HT-29 (cell line): ENCODE measurements around the gene TSGA10IP. TPM values are rescaled to one million over a fixed set of nuclear protein-coding genes. Genes with fewer than 3 reads are reported as not detected.
"Not testable (repeated sequence)": the region's sequence is repeated elsewhere in the genome, so short reads cannot be mapped to it uniquely, and the experiment has no call there.

Experiments used
- DNase-seq: peaks from one replicate; pipeline ENCODE4 v3.0.0-alpha.2; 2015; ENCODE audit warnings: low spot score
- total RNA-seq: library from RNA; depleted of rRNA; stranded (reverse); fragments of >200 nt; shearing (Covaris generic); gene quantifications from 2 replicates; pipeline ENCODE4 v1.2.3, GENCODE V29; 2014

Gene TSGA10IP
- total RNA-seq, 1 experiment from 2014 or later: not detected

- DNase-seq: no peak
Observed at GRCh38 chr11:65945941-65946558, 770 bp downstream of the TSGA10IP start.

DNA sequence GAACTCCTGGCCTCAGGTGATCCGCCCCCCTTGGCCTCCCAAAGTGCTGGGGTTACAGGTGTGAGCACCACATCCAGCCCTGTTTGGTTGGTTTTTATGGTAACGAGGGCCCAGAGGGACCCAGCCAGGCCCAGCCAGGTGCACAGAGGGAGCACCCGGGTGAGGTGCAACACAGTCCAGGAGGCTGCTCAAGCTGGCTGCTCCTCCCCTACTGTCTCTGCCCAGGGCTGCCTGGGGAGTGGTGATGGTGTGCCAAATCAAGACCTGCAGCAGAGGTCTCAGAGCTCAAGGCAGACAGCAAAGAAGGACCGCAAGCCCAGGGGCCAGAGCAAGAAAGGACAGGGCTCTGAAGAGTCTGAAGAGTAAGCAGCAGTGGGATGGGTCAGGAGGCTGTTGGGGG is 1.4 kb downstream of the TSGA10IP start:
- no peak for DNase-seq

DNA sequence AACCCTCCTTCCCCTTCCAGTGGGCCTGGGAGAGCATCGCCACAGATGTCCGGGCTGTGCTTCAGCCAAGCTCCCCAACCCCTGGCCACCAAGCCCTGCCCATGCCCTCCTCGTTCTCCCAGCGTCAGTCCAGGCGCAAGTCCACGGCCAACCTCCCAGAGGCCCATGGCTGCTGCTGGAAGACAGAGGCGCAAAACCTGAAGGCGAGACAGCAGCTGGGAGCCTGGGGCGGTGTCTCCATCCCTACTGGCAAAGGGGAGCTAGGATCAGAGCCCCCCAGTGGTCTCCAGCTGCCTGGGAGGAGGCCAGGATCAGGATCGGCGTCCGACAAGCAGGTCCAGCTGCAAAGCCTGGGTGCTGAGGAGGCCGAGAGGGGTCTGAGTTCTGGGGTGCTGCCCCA is 1.9 kb downstream of the TSGA10IP start:
- no peak for DNase-seq

GRCh38 chr11:65947603-65948125 is 2.4 kb downstream of the TSGA10IP start:
- DNase-seq: no peak

DNA sequence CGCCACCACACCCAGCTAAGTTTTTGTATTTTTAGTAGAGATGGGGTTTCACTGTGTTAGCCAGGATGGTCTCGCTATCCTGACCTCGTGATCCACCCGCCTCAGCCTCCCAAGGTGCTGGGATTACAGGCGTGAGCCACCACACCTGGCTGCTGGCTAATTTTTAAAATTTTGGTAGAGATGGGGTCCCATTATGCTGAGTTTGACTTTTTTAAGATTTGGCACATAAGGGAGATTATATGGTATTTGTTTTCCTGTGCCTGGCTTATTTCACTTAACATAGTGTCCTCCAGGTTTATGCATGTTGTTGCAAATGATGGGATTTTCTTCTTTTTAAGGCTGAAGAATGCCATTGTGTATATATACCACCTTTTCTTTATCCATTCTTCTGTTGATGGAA is 5.4 kb downstream of the TSGA10IP start:
- not testable (repeated sequence) for DNase-seq

GRCh38 chr11:65951641-65952040 is 6.4 kb downstream of the TSGA10IP start:
- DNase-seq: not testable (repeated sequence)

- DNase-seq: no peak
Observed at GRCh38 chr11:65952052-65952521, 6.8 kb downstream of the TSGA10IP start.

- DNase-seq: no peak
Observed at GRCh38 chr11:65953471-65953870, 8.2 kb downstream of the TSGA10IP start.

GRCh38 chr11:65954771-65955170 is 9.5 kb downstream of the TSGA10IP start:
- DNase-seq: no peak

DNA sequence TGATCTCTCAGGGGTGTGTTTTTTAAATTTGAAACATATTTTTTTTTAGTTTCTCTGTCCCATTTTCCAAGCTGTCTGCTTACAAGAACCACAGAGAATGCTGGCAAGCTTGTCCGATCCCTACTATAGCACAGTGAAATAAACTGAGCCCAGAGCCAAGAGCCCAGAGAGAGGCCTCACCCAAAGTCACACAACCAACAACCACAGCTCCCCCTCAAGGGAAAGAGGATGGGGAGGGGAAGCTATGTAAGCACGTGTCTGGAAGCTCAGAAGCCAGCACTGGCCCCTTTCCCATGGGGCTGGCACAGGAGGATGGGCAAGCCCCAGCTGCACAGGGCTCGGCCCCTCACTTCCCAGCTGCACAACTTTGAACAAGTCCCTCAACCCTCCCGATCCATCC is 13.0 kb downstream of the TSGA10IP start:
- DNase-seq: no peak

- no peak for DNase-seq
Observed at GRCh38 chr11:65958774-65959420, 13.6 kb downstream of the TSGA10IP start.

DNA sequence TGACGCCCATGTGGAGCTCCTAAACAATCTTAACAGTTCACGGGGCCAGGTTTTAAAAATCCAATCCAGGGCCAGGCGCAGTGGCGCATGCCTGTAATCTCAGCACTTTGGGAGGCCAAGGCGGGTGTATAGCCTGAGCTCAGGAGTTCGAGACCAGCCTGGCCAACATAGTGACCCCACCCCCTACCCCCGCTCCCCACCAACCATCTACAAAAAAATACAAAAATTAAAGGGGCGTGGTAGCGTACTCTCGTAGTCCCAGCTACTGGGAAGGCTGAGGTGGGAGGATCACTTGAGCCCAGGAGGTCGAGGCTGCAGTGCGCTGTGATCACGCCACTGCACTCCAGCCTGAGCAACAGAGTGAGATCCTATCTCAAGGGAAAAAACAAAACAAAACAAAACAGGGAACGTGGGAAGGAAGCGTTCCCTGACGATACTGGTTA is 15.6 kb downstream of the TSGA10IP start:
- no peak for DNase-seq

GRCh38 chr11:65961267-65962140 is 16.2 kb downstream of the TSGA10IP start, which contains the start of gene SART1:
TSS of gene SART1 (plus strand) at chr11:65961734. CDS start at chr11:65961781, 47 bp downstream.
- DNase-seq: peak; percentile 98

GRCh38 chr11:65962141-65962564 is 16.9 kb downstream of the TSGA10IP start:
- no peak for DNase-seq

- DNase-seq: no peak
Observed at GRCh38 chr11:65964906-65965305, 19.6 kb downstream of the TSGA10IP start.

- DNase-seq: no peak
Observed at GRCh38 chr11:65965986-65966762, 20.9 kb downstream of the TSGA10IP start.

- DNase-seq: no peak
Observed at GRCh38 chr11:65967329-65967934, 22.2 kb downstream of the TSGA10IP start.

- DNase-seq: no peak
Observed at GRCh38 chr11:65968600-65969482, 23.6 kb downstream of the TSGA10IP start.

DNA sequence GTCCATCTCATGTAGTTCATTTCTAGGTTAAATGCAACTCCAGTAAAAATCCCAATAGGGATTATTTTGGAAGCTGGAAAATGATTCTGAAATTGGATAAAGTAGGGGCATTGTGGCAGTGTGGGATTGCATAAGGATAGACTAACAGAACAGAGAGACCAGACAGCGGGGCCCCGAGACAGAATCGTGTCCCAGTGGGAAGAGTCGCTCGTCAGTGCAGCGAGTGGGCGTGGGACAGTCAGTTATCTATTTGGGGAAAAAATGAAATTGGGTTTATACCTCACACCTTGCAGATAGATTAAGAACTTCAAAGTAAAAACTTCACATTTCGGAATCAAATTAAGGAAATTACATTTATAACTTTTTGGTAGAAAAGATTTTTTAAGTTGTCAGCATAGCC is 26.8 kb downstream of the TSGA10IP start:
- no peak for DNase-seq
